HEK293 (cell line): Measurements from ENCODE around the gene HTRA1.

Experiments used
- CTCF ChIP-seq: fragments of 450-650 bp; formaldehyde crosslinking; IDR thresholded peaks from 2 replicates; pipeline ENCODE4 v1.5.1; 2016; ENCODE audit warnings: missing biosample characterization, missing genetic modification characterization
- TCF7L2 ChIP-seq: IDR thresholded peaks from 2 replicates; pipeline ENCODE4 v1.6.1; 2011; ENCODE audit warnings: low read depth, mild to moderate bottlenecking, inconsistent platforms, low read length, moderate library complexity, borderline replicate concordance

GRCh38 chr10:122463466-122464249 is 2.3 kb downstream of the HTRA1 start:
- TF ChIP-seq TCF7L2 (no peak), CTCF (no peak)
